ENCODE measurements around the gene MYRF. TPM values are rescaled to one million over a fixed set of nuclear protein-coding genes. Genes with fewer than 3 reads are reported as not detected.

MYRF gene
- total and polyA plus RNA-seq, 9 of the 15 experiments (the other 6 are each of a cell fraction or from before 2014, with no cell fraction given) = 2.3 to 25.8 (median 7.1) TPM

GRCh38 chr11:61834278-61835048 is 82.0 kb downstream of the MYRF start (continued):
- TF ChIP-seq JUNB (CRISPR knock-in tag; conservative IDR thresholded peaks at IDR 0.05) = no peak
- no peak for TF ChIP-seq GTF2E2 (tag; IDR thresholded peaks at IDR 0.05)
- TF ChIP-seq CBX2 (IDR thresholded peaks at IDR 0.05; ENCODE audit: insufficient read depth, low read length, poor library complexity, severe bottlenecking) = no peak
- TF ChIP-seq ZBTB7A (IDR thresholded peaks at IDR 0.05; ENCODE audit: borderline replicate concordance, control insufficient read depth, low read depth, low read length) = no peak
- TF ChIP-seq ZBTB17 (CRISPR knock-in tag; IDR thresholded peaks at IDR 0.05) = peak; percentile 70; the same call in 1 of the 2 replicates
- 0 out of 2 replicates have a peak, but pooled peaks have one; percentile 15 for TF ChIP-seq DDX20 (tag; IDR thresholded peaks at IDR 0.05; ENCODE audit: low read depth)
- no peak for TF ChIP-seq ZNF407 (IDR thresholded peaks at IDR 0.05; ENCODE audit: low read depth)
- TF ChIP-seq RUNX1 (IDR thresholded peaks at IDR 0.05; ENCODE audit: low read depth) = no peak
- TF ChIP-seq ZNF830 (CRISPR knock-in tag; IDR thresholded peaks at IDR 0.05) = no peak
- TF ChIP-seq ZNF41 (CRISPR knock-in tag; conservative IDR thresholded peaks at IDR 0.05) = no peak; the same call in 1 of the 2 replicates
- TF ChIP-seq THRAP3 (IDR thresholded peaks at IDR 0.05; ENCODE audit: borderline replicate concordance) = no peak; the same call in 1 of the 2 replicates
- no peak for TF ChIP-seq POLR3G (IDR thresholded peaks at IDR 0.05; ENCODE audit: extremely low read depth, insufficient read length, insufficient replicate concordance)
- no peak for TF ChIP-seq ZSCAN29 (IDR thresholded peaks at IDR 0.05)
- peak; percentile 91 for TF ChIP-seq SMAD4 (CRISPR knock-in tag; conservative IDR thresholded peaks at IDR 0.05)

Data from K562 (cell line).